Bronchus fibroblast of lung (primary cell): ENCODE measurements around the gene PAX2. TPM values are rescaled to one million over a fixed set of nuclear protein-coding genes. Genes with fewer than 3 reads are reported as not detected.

ENCODE experiments used
- total RNA-seq: library from RNA; depleted of rRNA; stranded (reverse); fragments of >200 nt; gene quantifications from 2 replicates; pipeline ENCODE4 v1.2.3, GENCODE V29; 2015

PAX2 gene
- not detected in 2 replicates for total RNA-seq

DNA sequence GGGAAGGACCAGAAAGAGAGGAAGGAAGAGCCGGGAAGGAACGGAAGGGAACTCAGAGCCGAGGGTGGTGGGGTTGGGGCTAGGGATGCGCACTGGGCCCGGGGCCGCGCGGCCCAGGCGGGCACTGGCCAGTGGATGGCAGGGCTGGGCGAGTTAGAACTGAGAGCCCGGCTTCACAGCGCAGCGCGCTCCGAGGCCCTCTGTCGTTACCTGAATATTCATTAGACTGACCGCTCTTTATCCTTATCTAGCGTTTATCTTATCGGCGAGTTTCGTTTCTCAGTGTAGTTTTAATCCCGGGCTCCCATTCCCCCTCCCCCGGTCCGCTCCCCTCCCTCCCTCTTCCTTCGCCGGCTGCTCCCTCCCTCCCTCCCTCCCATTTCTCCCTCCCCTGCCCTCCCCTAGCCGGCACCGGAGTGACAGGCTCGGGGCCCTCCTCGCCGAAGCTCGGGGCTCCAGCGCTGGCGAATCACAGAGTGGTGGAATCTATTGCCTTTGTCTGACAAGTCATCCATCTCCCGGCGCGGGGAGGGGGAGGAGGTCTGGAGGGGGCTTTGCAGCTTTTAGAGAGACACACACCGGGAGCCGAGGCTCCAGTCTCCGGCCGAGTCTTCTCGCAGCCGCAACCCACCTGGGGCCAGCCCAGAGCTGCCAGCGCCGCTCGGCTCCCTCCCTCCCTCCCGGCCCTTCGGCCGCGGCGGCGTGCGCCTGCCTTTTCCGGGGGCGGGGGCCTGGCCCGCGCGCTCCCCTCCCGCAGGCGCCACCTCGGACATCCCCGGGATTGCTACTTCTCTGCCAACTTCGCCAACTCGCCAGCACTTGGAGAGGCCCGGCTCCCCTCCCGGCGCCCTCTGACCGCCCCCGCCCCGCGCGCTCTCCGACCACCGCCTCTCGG lies at the start of gene PAX2:
Gene PAX2, plus strand, starts transcription at position 596 of the 895 bp plus-strand sequence. CDS start 679 bp downstream, outside the sequence.

Other genes with a start within 250 kb of the PAX2 start
- 1.5 and 1.7 TPM in 2 replicates for gene SEC31B, start 225.7 kb upstream of the PAX2 start, total RNA-seq
- 263 and 269 TPM in 2 replicates for gene NDUFB8, start 215.7 kb upstream of the PAX2 start, total RNA-seq
- gene HIF1AN, start 209.6 kb upstream of the PAX2 start, total RNA-seq = 6.7 and 6.9 TPM in 2 replicates
- gene SLF2, start 167.4 kb downstream of the PAX2 start, total RNA-seq = 19.0 and 23.7 TPM in 2 replicates
- 2.1 and 2.2 TPM in 2 replicates for gene SEMA4G, start 223.9 kb downstream of the PAX2 start, total RNA-seq
- 132 and 137 TPM in 2 replicates for gene MRPL43, start 241.9 kb downstream of the PAX2 start, total RNA-seq
- 5.4 and 5.9 TPM in 2 replicates for gene TWNK, start 242.0 kb downstream of the PAX2 start, total RNA-seq